Endothelial cell of umbilical vein (primary cell): ENCODE measurements around the gene RHBDF1. TPM values are rescaled to one million over a fixed set of nuclear protein-coding genes. Genes with fewer than 3 reads are reported as not detected.
A peak's percentile ranks its signal among the peaks of the same experiment; 100 is the strongest.

Source experiments
- BruUV-seq: library from RNA; stranded (reverse); fragments of 400-500 nt; replicated peaks from 2 replicates; lab custom pipeline; 2021; lab: Mats Ljungman, UMichigan
- CTCF ChIA-PET: fragments of 300-600, 350-600 bp; sonication (Branson Sonifier 250); formaldehyde crosslinking; loops from one replicate; lab custom pipeline; 2021; ENCODE audit warnings: antibody characterized with exemption, inconsistent platforms; lab: Charles Lee
- POLR2A ChIA-PET: fragments of 300-600, 350-600 bp; sonication (Branson Sonifier 250); formaldehyde crosslinking; loops from one replicate; lab custom pipeline; 2021; ENCODE audit warnings: antibody characterized with exemption, inconsistent platforms; lab: Charles Lee
- DNase-seq: peaks from one replicate; pipeline ENCODE4 v3.0.0-alpha.2; 2011; ENCODE audit warnings: low read depth, low spot score
- FAIRE-seq: peaks from 2 replicates; lab custom pipeline; 2011; peaks lifted over from hg19 to GRCh38; lab: Jason Lieb, UNC
- H2AFZ ChIP-seq: 2 replicates; pipeline ENCODE4 v1.6.0; 2012; ENCODE audit warnings: low read depth, low read length, control low read depth, inconsistent platforms
- H3K27ac ChIP-seq: 2 replicates; pipeline ENCODE4 v1.5.1; 2011; ENCODE audit warnings: low read depth, mild to moderate bottlenecking, control low read depth, low read length, moderate library complexity; ENCODE audit not compliant: insufficient read depth
- H3K27me3 ChIP-seq, 2 experiments: 2 replicates each; pipeline versions ENCODE4 v1.6.0 to v1.6.1; 2011; ENCODE audit warnings: low read length in 2 of 2, mixed read lengths in 1 of 2; ENCODE audit not compliant: control insufficient read depth in 2 of 2, insufficient read depth in 2 of 2
- H3K36me3 ChIP-seq, 2 experiments: 2 replicates in 1 of 2; 3 replicates in 1 of 2; pipeline ENCODE4 v1.5.1; 2011; ENCODE audit warnings: low read length in 2 of 2, mild to moderate bottlenecking in 1 of 2, moderate library complexity in 1 of 2; ENCODE audit not compliant: control insufficient read depth in 2 of 2, insufficient read depth in 2 of 2; ENCODE audit errors: extremely low read depth in 1 of 2
- H3K4me1 ChIP-seq: 3 replicates; pipeline ENCODE4 v1.5.1; 2011; ENCODE audit warnings: mild to moderate bottlenecking, low read length; ENCODE audit not compliant: control insufficient read depth, insufficient read depth; ENCODE audit errors: extremely low read depth
- H3K4me2 ChIP-seq: 2 replicates; pipeline ENCODE4 v1.6.1; 2011; ENCODE audit warnings: low read length, control low read depth, mixed read lengths; ENCODE audit not compliant: insufficient read depth
- H3K4me3 ChIP-seq, 3 experiments: fragments of 200-600 bp in 1 of 3; sonication (generic), shearing (Covaris generic) in 1 of 3; replicated peaks in 1 of 3; 2 replicates each; pipeline ENCODE4 v1.5.1; 2011 to 2016; ENCODE audit warnings: control low read depth in 3 of 3, low read length in 3 of 3, mild to moderate bottlenecking in 2 of 3, inconsistent platforms in 1 of 3, low read depth in 1 of 3, moderate library complexity in 1 of 3; ENCODE audit not compliant: insufficient read depth in 1 of 3
- H3K79me2 ChIP-seq: 2 replicates; pipeline ENCODE4 v1.6.0; 2012; ENCODE audit warnings: low read length, inconsistent platforms; ENCODE audit not compliant: control insufficient read depth, insufficient read depth
- H3K9ac ChIP-seq: replicated peaks from 2 replicates; pipeline ENCODE3; 2011; ENCODE audit warnings: low read length, control low read depth; ENCODE audit not compliant: insufficient read depth; ENCODE audit errors: extremely low read depth
- H3K9me1 ChIP-seq: replicated peaks from 3 replicates; pipeline ENCODE4 v1.6.0; 2011; ENCODE audit warnings: mild to moderate bottlenecking, low read length; ENCODE audit not compliant: control insufficient read depth, insufficient read depth; ENCODE audit errors: extremely low read depth
- H3K9me3 ChIP-seq: replicated peaks from 2 replicates; pipeline ENCODE4 v1.5.1; 2012; ENCODE audit warnings: low read length, inconsistent platforms; ENCODE audit not compliant: control insufficient read depth, insufficient read depth
- H4K20me1 ChIP-seq: replicated peaks from 2 replicates; pipeline ENCODE3; 2011; ENCODE audit warnings: mild to moderate bottlenecking, low read length; ENCODE audit not compliant: control insufficient read depth, insufficient read depth; ENCODE audit errors: extremely low read depth
- CTCF ChIP-seq, 2 donors: IDR thresholded peaks; 1 replicate in 1 of 2; 2 replicates in 1 of 2; pipeline ENCODE4 v1.5.1; 2011; ENCODE audit warnings: low read length in 2 of 2, mild to moderate bottlenecking in 2 of 2, moderate library complexity in 2 of 2, control low read depth in 1 of 2, inconsistent platforms in 1 of 2, low read depth in 1 of 2; ENCODE audit not compliant: insufficient read depth in 1 of 2; ENCODE audit errors: extremely low read depth in 1 of 2
- EZH2 ChIP-seq: IDR thresholded peaks from 2 replicates; pipeline ENCODE4 v1.6.1; 2012; ENCODE audit warnings: borderline replicate concordance, low read depth, mild to moderate bottlenecking, moderate library complexity, low read length, inconsistent platforms; ENCODE audit not compliant: severe bottlenecking
- FOS ChIP-seq: IDR thresholded peaks from 2 replicates; pipeline ENCODE4 v1.6.1; 2011; ENCODE audit warnings: mild to moderate bottlenecking, low read length, moderate library complexity, borderline replicate concordance; ENCODE audit not compliant: insufficient read depth
- GATA2 ChIP-seq: IDR thresholded peaks from 2 replicates; pipeline ENCODE4 v1.7.0; 2011; ENCODE audit warnings: low read depth, mild to moderate bottlenecking, moderate library complexity, mixed read lengths, low read length; ENCODE audit not compliant: insufficient read length, insufficient read depth
- JUN ChIP-seq: IDR thresholded peaks from 2 replicates; pipeline ENCODE4 v1.6.1; 2011; ENCODE audit warnings: borderline replicate concordance, low read depth; ENCODE audit not compliant: insufficient read length, insufficient read depth
- MAX ChIP-seq: IDR thresholded peaks from 2 replicates; pipeline ENCODE4 v1.6.1; 2011; ENCODE audit not compliant: insufficient read depth, insufficient read length
- MYC ChIP-seq: IDR thresholded peaks from one replicate; pipeline ENCODE4 v1.6.1; 2011; ENCODE audit warnings: mild to moderate bottlenecking, low read depth, low read length
- POLR2A ChIP-seq: IDR thresholded peaks from 2 replicates; pipeline ENCODE4 v1.6.1; 2012; ENCODE audit warnings: low read depth, mild to moderate bottlenecking, control low read depth, low read length
- POLR2AphosphoS5 ChIP-seq: IDR thresholded peaks from 2 replicates; pipeline ENCODE4 v1.6.1; 2012; ENCODE audit warnings: low read depth, mild to moderate bottlenecking, control low read depth, low read length, moderate library complexity; ENCODE audit not compliant: insufficient read depth
- dilution Hi-C: fragments of 300-500 bp; cut with MboI; formaldehyde crosslinking; loops from one replicate; pipeline ENCODE4 v1.15.0; 2019; ENCODE audit warnings: low sequenced_read_pairs; ENCODE audit not compliant: extremely low pct_ligation_motif_present
- intact Hi-C: fragments of 100-400 bp; cut with micrococcal nuclease; formaldehyde crosslinking; loops from one replicate; pipeline ENCODE4 v1.10.0; 2022
- polyA plus RNA-seq, 4 experiments: library from polyadenylated mRNA; depleted of rRNA in 3 of 4; stranded (reverse) in 3 of 4; unstranded in 1 of 4; fragments of >200 nt; gene quantifications; 2 replicates each; pipeline versions ENCODE4 v1.2.1 to v1.2.3, GENCODE V29; 2011 to 2012; ENCODE audit warnings: missing spikeins in 1 of 4
- total RNA-seq: library from RNA; stranded (reverse); gene quantifications from 2 replicates; pipeline ENCODE4 v1.2.3, GENCODE V29; 2021

Gene RHBDF1
- total and polyA plus RNA-seq, 2 donors (not counting 3 experiments of a cell fraction or from before 2014, with no cell fraction given): 57.0 to 113 TPM

GRCh38 chr16:78444-79150 lies 6.2 kb upstream of the RHBDF1 start:
- no peaks in the 10 kb centered on the region for H4K20me1 ChIP-seq
- peaks cover 4 to 7% of the 10 kb centered on the region in 2 experiments for H3K36me3 ChIP-seq
- no peak overlapping the region for H2AFZ ChIP-seq
- intact Hi-C loops (no loop called here), dilution Hi-C loops (no loop called here)
- peak overlapping the region; percentile 94 for H3K9ac ChIP-seq
- TSS peak; percentile 36 for BruUV-seq
- H3K79me2 ChIP-seq: peaks cover 4% of the 10 kb centered on the region
- TF ChIP-seq POLR2AphosphoS5 (peak; percentile 49), JUN (no peak), MYC (no peak), GATA2 (no peak)
- H3K9me1 ChIP-seq: no peaks in the 10 kb centered on the region
- FAIRE-seq (peak; percentile 26), DNase-seq (peak; percentile 49)
- no peaks in the 10 kb centered on the region for H3K27me3 ChIP-seq
- H3K4me1 ChIP-seq: peaks cover 37% of the 10 kb centered on the region
- peak overlapping the region; percentile 92 for H3K27ac ChIP-seq
- peak overlapping the region; percentile 86 for H3K4me2 ChIP-seq
- ChIA-PET CTCF (interaction anchor here (1.0 to 18.5 kb wide), 4 partner anchors 12 to 28 kb away, joined by 3 to 790 read pairs (median 33); no protein-coding TSS in a partner anchor), POLR2A (no interaction called here)
- peak overlapping the region; percentile 13 to 73 (median 47) for H3K4me3 ChIP-seq
- no peaks in the 10 kb centered on the region for H3K9me3 ChIP-seq

DNA sequence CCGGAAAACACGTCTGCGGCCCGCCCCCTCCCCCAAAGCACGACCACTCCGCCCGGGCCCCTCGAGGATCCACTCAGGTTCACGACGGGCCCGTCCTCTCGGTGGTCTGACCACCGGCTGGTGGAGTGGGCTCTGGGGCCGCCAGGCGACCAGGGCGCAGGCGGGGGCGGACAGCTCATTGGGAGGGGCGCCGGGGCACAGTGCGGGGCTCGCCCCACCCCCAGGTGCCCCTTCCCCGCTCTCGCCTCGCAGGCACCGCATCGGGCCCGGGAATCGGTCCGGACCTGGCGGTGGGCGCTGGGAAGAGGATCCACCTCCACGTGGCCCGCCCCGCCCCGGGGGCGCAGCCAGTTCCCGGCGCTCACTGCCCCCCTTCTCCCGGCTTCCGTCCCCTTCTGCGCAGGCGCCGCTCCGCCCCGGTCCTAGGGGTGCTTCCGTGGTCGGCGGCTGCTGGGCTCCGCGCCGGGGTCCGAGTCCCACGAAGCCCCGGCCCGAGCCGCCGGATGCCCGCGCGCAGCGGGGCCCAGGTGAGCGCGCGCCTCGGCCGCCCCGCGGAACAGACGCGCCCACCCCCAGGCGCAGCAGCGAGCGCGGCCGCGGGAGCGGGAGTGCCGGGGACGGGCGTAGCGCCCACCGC lies 5.5 kb upstream of the RHBDF1 start, which contains the start of gene MPG:
MPG (plus strand) TSS at position 419 of the 637 bp plus-strand sequence; CDS start at position 504, 85 bp downstream.
- H3K9me3 ChIP-seq: no peaks in the 10 kb centered on the region
- peaks cover 4 to 7% of the 10 kb centered on the region in 2 experiments for H3K36me3 ChIP-seq
- intact Hi-C loops (loop anchor here (2.0 kb wide), 1 partner anchor 25 kb away; the partner anchor contains the start of genes POLR3K and SNRNP25), dilution Hi-C loops (no loop called here)
- ChIA-PET CTCF (interaction anchor here (1.0 to 18.5 kb wide), 3 partner anchors 12 to 29 kb away, joined by 6 to 790 read pairs (median 63); no protein-coding TSS in a partner anchor), POLR2A (no interaction called here)
- H3K4me1 ChIP-seq: peaks cover 32% of the 10 kb centered on the region
- TF ChIP-seq POLR2AphosphoS5 (peak; percentile 39), FOS (no peak), POLR2A (peak; percentile 57), EZH2 (no peak), GATA2 (no peak), JUN (no peak), MYC (peak; percentile 63), CTCF (IDR thresholded peaks at IDR 0.05; ENCODE audit: extremely low read depth in 1 of 2, insufficient read depth in 1 of 2, low read depth in 1 of 2, low read length in 2 of 2) (no peak), MAX (peak; percentile 46)
- FAIRE-seq (peak; percentile 69), DNase-seq (peak; percentile 69)
- no TSS peak for BruUV-seq
- H4K20me1 ChIP-seq: no peaks in the 10 kb centered on the region
- H3K79me2 ChIP-seq: peaks cover 4% of the 10 kb centered on the region
- peak within 1 kb of the TSS; percentile 28 for H2AFZ ChIP-seq
- H3K27ac ChIP-seq: peak within 1 kb of the TSS; percentile 92
- H3K4me2 ChIP-seq: peak within 1 kb of the TSS; percentile 86
- H3K27me3 ChIP-seq: no peaks in the 10 kb centered on the region
- H3K4me3 ChIP-seq: peak within 1 kb of the TSS; percentile 13 to 73 (median 47)
- H3K9me1 ChIP-seq: no peaks in the 10 kb centered on the region
- peak within 1 kb of the TSS; percentile 94 for H3K9ac ChIP-seq
